ENCODE results near the gene MAP2K5. TPM values are rescaled to one million over a fixed set of nuclear protein-coding genes. Genes with fewer than 3 reads are reported as not detected.

MAP2K5 gene
- total RNA-seq, 4 donors from 2014 or later = 7.2 to 14.2 (median 9.3) TPM

GRCh38 chr15:67836477-67836876, 294.0 kb downstream of the MAP2K5 start:
- DNase-seq (ENCODE audit: low spot score) (no peak), ATAC-seq (ENCODE audit: low FRiP score) (no peak)
- TF ChIP-seq CTCF (IDR thresholded peaks at IDR 0.05) = peak in 1 of 3 donors; percentile 37

DNA sequence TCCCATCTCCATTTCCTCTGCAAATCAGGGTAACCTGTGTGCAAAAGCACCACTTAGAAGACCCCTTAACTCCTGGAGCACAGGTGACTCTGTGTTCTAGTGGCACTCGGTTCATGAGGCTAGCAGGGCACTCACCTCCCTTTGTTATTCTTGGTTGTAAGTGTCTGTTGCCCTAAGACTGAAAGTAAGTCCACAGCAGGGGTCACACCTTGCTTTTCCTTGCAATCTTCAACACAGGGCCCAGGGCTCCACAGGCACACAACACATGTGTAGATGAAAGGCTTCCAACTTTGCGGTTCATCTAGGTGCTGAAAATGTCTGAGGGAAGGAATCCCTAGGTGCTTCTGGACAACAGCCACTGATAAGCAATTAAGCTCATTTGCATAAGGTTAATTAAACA, 294.5 kb downstream of the MAP2K5 start:
- no peak for ATAC-seq (ENCODE audit: low FRiP score)

GRCh38 chr15:67838789-67839332, 296.4 kb downstream of the MAP2K5 start:
- ATAC-seq (ENCODE audit: low FRiP score) (peak; percentile 12), DNase-seq (ENCODE audit: low spot score) (no peak)
- TF ChIP-seq CTCF (IDR thresholded peaks at IDR 0.05) = no peak

More for the DNA sequence above, 294.5 kb downstream of the MAP2K5 start:
- DNase-seq (ENCODE audit: low spot score) = no peak
- no peak for TF ChIP-seq CTCF (IDR thresholded peaks at IDR 0.05)

- DNase-seq (ENCODE audit: low spot score) (no peak), ATAC-seq (ENCODE audit: low FRiP score) (no peak)
- TF ChIP-seq CTCF (IDR thresholded peaks at IDR 0.05) = no peak
Observed at GRCh38 chr15:67839499-67839928, 297.0 kb downstream of the MAP2K5 start.

GRCh38 chr15:67839929-67840748, 297.6 kb downstream of the MAP2K5 start, which contains the start of gene RNU6-1:
Gene RNU6-1 (minus strand): TSS chr15:67840045.
- no peak for TF ChIP-seq CTCF (IDR thresholded peaks at IDR 0.05)
- DNase-seq (ENCODE audit: low spot score) (peak; percentile 78), ATAC-seq (ENCODE audit: low FRiP score) (peak; percentile 81)

GRCh38 chr15:67840749-67841512, 298.4 kb downstream of the MAP2K5 start:
- no peak for DNase-seq (ENCODE audit: low spot score)
- no peak for TF ChIP-seq CTCF (IDR thresholded peaks at IDR 0.05)
- ATAC-seq (ENCODE audit: low FRiP score) = no peak

Data from omental fat pad (tissue), 4 donors.